B cell (primary cell): ENCODE data around the gene MED27. TPM values are rescaled to one million over a fixed set of nuclear protein-coding genes. Genes with fewer than 3 reads are reported as not detected.

Source experiments
- ATAC-seq: fragments of 200-7000 bp; cut with Tn5 transposase; one replicate; pipeline ENCODE4 v1.10.0; 2021; ENCODE audit warnings: low read depth, mild to moderate bottlenecking, moderate number of reproducible peaks, moderate library complexity
- CTCF ChIA-PET: fragments of 350-600 bp; sonication (Branson Sonifier 250); formaldehyde crosslinking; loops from one replicate; lab custom pipeline; 2021; ENCODE audit warnings: antibody characterized with exemption, inconsistent platforms; lab: Charles Lee
- POLR2A ChIA-PET: fragments of 350-600 bp; sonication (Branson Sonifier 250); formaldehyde crosslinking; loops from one replicate; lab custom pipeline; 2021; ENCODE audit warnings: antibody characterized with exemption; lab: Charles Lee
- DNase-seq: peaks from one replicate; pipeline ENCODE4 v3.0.0; 2013
- H2AFZ ChIP-seq: 2 replicates; pipeline ENCODE4 v1.6.1; 2012; ENCODE audit warnings: mild to moderate bottlenecking, low read depth, low read length; ENCODE audit not compliant: insufficient read depth, poor library complexity, severe bottlenecking
- H3K27ac ChIP-seq, 2 donors: 1 replicate in 1 of 2; 2 replicates in 1 of 2; pipeline ENCODE4 v1.5.1; 2012 to 2013; ENCODE audit warnings: low read length in 2 of 2, mild to moderate bottlenecking in 2 of 2, moderate library complexity in 1 of 2
- H3K27me3 ChIP-seq, 4 experiments: fragments of 200-600 bp in 1 of 4; sonication (generic) in 1 of 4; replicated peaks in 1 of 4; 1 replicate in 2 of 4; 2 replicates in 2 of 4; pipeline versions ENCODE4 v1.6.1 to v1.7.0; 2013 to 2016; ENCODE audit warnings: low read length in 3 of 4, mild to moderate bottlenecking in 2 of 4, mixed read lengths in 1 of 4, moderate library complexity in 1 of 4; ENCODE audit not compliant: insufficient read depth in 4 of 4, control insufficient read depth in 3 of 4; ENCODE audit errors: control extremely low read depth in 1 of 4
- H3K36me3 ChIP-seq, 2 experiments: replicated peaks in 1 of 2; 1 replicate in 1 of 2; 2 replicates in 1 of 2; pipeline versions ENCODE4 v1.6.1 to v1.7.1; 2013; ENCODE audit warnings: low read length in 1 of 2; ENCODE audit not compliant: insufficient read depth in 2 of 2, control insufficient read depth in 1 of 2; ENCODE audit errors: control extremely low read depth in 1 of 2, extremely low read depth in 1 of 2
- H3K4me1 ChIP-seq, 2 donors: fragments of 200-600 bp in 1 of 2; sonication (generic) in 1 of 2; 1 replicate in 1 of 2; 2 replicates in 1 of 2; pipeline versions ENCODE4 v1.5.1 to v1.6.1; 2013 to 2017; ENCODE audit warnings: low read length in 2 of 2; ENCODE audit not compliant: control insufficient read depth in 2 of 2, insufficient read depth in 2 of 2
- H3K4me2 ChIP-seq: replicated peaks from 2 replicates; pipeline ENCODE3; 2012; ENCODE audit warnings: mild to moderate bottlenecking, low read depth, low read length; ENCODE audit not compliant: poor library complexity, severe bottlenecking
- H3K4me3 ChIP-seq, 5 experiments: fragments of 200-600 bp in 1 of 5; sonication (generic) in 1 of 5; 1 replicate in 3 of 5; 2 replicates in 2 of 5; pipeline versions ENCODE4 v1.5.1 to v1.7.0; 2011 to 2016; ENCODE audit warnings: low read length in 4 of 5, mild to moderate bottlenecking in 4 of 5, low read depth in 2 of 5, control low read depth in 1 of 5, moderate library complexity in 1 of 5; ENCODE audit not compliant: insufficient read depth in 1 of 5; ENCODE audit errors: control extremely low read depth in 1 of 5, extremely low read depth in 1 of 5
- H3K79me2 ChIP-seq: fragments of 200-600 bp; sonication (generic); one replicate; pipeline ENCODE4 v1.6.0; 2016; ENCODE audit warnings: low read length; ENCODE audit not compliant: control insufficient read depth, insufficient read depth
- H3K9ac ChIP-seq: fragments of 200-600 bp; sonication (generic); 2 replicates; pipeline ENCODE4 v1.6.1; 2017; ENCODE audit warnings: mild to moderate bottlenecking, low read length, moderate library complexity
- H3K9me3 ChIP-seq, 3 donors: one replicate each; pipeline versions ENCODE4 v1.6.1 to v1.7.1; 2013; ENCODE audit warnings: low read length in 2 of 3; ENCODE audit not compliant: control insufficient read depth in 2 of 3, insufficient read depth in 1 of 3; ENCODE audit errors: control extremely low read depth in 1 of 3
- H4K20me1 ChIP-seq: 2 replicates; pipeline ENCODE4 v1.6.0; 2012; ENCODE audit warnings: mild to moderate bottlenecking, low read length; ENCODE audit not compliant: insufficient read depth, control insufficient read depth, poor library complexity, severe bottlenecking
- H3K27ac Mint-ChIP-seq: one replicate; pipeline ENCODE4 v1.8.0; 2021; ENCODE audit warnings: mixed read lengths
- H3K27me3 Mint-ChIP-seq: one replicate; pipeline ENCODE4 v1.8.0; 2021; ENCODE audit warnings: mixed read lengths
- H3K4me1 Mint-ChIP-seq: one replicate; pipeline ENCODE4 v1.8.0; 2021; ENCODE audit warnings: mixed read lengths
- H3K4me3 Mint-ChIP-seq: one replicate; pipeline ENCODE4 v1.8.0; 2021; ENCODE audit warnings: mixed read lengths
- H3K9me3 Mint-ChIP-seq: one replicate; pipeline ENCODE4 v1.8.0; 2022; ENCODE audit warnings: mixed read lengths; ENCODE audit not compliant: insufficient read depth
- CTCF ChIP-seq: fragments of 200-600 bp; IDR thresholded peaks from one replicate; pipeline ENCODE4 v1.8.0; 2022; ENCODE audit warnings: antibody characterized with exemption, mild to moderate bottlenecking
- EZH2 ChIP-seq: IDR thresholded peaks from 2 replicates; pipeline ENCODE4 v1.6.1; 2012; ENCODE audit warnings: borderline replicate concordance, low read depth, mild to moderate bottlenecking, moderate library complexity, low read length; ENCODE audit not compliant: insufficient read depth, poor library complexity, severe bottlenecking
- WGBS: methylation state at CpG from one replicate; pipeline ENCODE4 v1.1.5; 2013; ENCODE audit warnings: missing lambda C conversion rate; ENCODE audit not compliant: insufficient coverage; 5-methylcytosine and 5-hydroxymethylcytosine counted together
- intact Hi-C: fragments of 100-400 bp; cut with micrococcal nuclease; formaldehyde crosslinking; loops from one replicate; pipeline ENCODE4 v1.10.0; 2022
- polyA plus RNA-seq: library from polyadenylated mRNA; depleted of rRNA; stranded (reverse); fragments of >200 nt; gene quantifications from 2 replicates; pipeline ENCODE4 v1.2.3, GENCODE V29; 2012
- total RNA-seq, 2 donors: library from RNA; stranded (reverse); fragments of 120-200 nt in 1 of 2; gene quantifications; 1 replicate in 1 of 2; 2 replicates in 1 of 2; pipeline versions ENCODE4 v1.2.3 to v1.2.4, GENCODE V29; 2013 to 2022

Gene MED27
- total and polyA plus RNA-seq, 2 donors (not counting 1 experiment from before 2014, with no cell fraction given) = 17.4 to 17.7 TPM

GRCh38 chr9:131912671-131913070, 167.0 kb downstream of the MED27 start:
- intact Hi-C loops = no loop called here
- H3K27ac Mint-ChIP-seq = no peak overlapping the region
- no peak for ATAC-seq

GRCh38 chr9:131912069-131912468, 167.6 kb downstream of the MED27 start:
- no peaks in the 10 kb centered on the region for H3K36me3 ChIP-seq
- CTCF ChIA-PET = no interaction called here
- no peak overlapping the region for H3K4me3 ChIP-seq
- H3K4me1 ChIP-seq = no peaks in the 10 kb centered on the region
- no peak overlapping the region for H3K27ac ChIP-seq
- no peak overlapping the region for H2AFZ ChIP-seq
- no peaks in the 10 kb centered on the region for H3K4me1 Mint-ChIP-seq
- intact Hi-C loops = no loop called here
- H3K27ac Mint-ChIP-seq = no peak overlapping the region
- H3K79me2 ChIP-seq = peaks cover 2% of the 10 kb centered on the region
- WGBS = no CpG with 5 or more reads among the region's 1 CpG
- no peaks in the 10 kb centered on the region for H3K27me3 Mint-ChIP-seq
- POLR2A ChIA-PET = no interaction called here
- H3K27me3 ChIP-seq = no peaks in the 10 kb centered on the region
- H3K9ac ChIP-seq = no peak overlapping the region
- H3K4me3 Mint-ChIP-seq = no peak overlapping the region
- ATAC-seq = no peak
- no peaks in the 10 kb centered on the region for H3K9me3 ChIP-seq
- TF ChIP-seq CTCF = no peak
- TF ChIP-seq EZH2 = no peak
- H3K9me3 Mint-ChIP-seq = no peaks in the 10 kb centered on the region
- H4K20me1 ChIP-seq = no peaks in the 10 kb centered on the region
- no peak for DNase-seq
- H3K4me2 ChIP-seq = no peak overlapping the region

More at GRCh38 chr9:131912671-131913070, 167.0 kb downstream of the MED27 start:
- POLR2A ChIA-PET = no interaction called here
- no peaks in the 10 kb centered on the region for H3K4me1 ChIP-seq
- TF ChIP-seq CTCF (no peak), EZH2 (no peak)
- CTCF ChIA-PET = no interaction called here
- H3K9me3 ChIP-seq = no peaks in the 10 kb centered on the region
- no peak for DNase-seq
- no peak overlapping the region for H3K4me2 ChIP-seq
- no peaks in the 10 kb centered on the region for H3K27me3 ChIP-seq
- H2AFZ ChIP-seq = no peak overlapping the region
- no peaks in the 10 kb centered on the region for H3K27me3 Mint-ChIP-seq
- no peaks in the 10 kb centered on the region for H3K9me3 Mint-ChIP-seq
- H3K9ac ChIP-seq = no peak overlapping the region
- H3K27ac ChIP-seq = no peak overlapping the region
- no peak overlapping the region for H3K4me3 Mint-ChIP-seq
- peaks cover 2% of the 10 kb centered on the region for H3K79me2 ChIP-seq
- no peak overlapping the region for H3K4me3 ChIP-seq
- 100% methylated on average over 1 of the region's 3 CpGs for WGBS
- H4K20me1 ChIP-seq = peaks cover 2% of the 10 kb centered on the region
- no peaks in the 10 kb centered on the region for H3K4me1 Mint-ChIP-seq
- no peaks in the 10 kb centered on the region for H3K36me3 ChIP-seq
